ENCODE results near the gene TRIO.

DNA sequence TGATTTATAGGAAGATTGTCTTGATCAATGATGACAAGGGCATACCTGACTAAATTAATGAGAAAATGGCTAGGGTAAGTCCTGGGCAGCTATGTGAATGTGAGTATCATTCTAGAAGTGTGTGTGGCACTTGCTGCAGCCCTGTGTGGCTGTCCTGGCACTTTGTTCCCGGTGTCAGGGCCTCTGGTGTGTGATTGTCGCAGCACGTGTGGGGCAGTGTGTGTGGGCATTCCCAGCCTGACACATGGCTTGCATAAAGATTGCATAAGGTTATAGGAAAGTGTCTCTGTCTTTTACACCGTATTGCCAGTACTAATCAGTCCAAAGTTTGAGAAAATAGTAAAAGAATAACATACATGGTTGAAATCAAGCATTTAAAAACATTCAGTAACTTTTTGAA is 74.4 kb downstream of the TRIO start:
- no peak for TF ChIP-seq KDM1A (IDR thresholded peaks at IDR 0.05; ENCODE audit: borderline replicate concordance, low read length)
- no peak for TF ChIP-seq YY1 (IDR thresholded peaks at IDR 0.05; ENCODE audit: low read depth, low read length)
- no peak for TF ChIP-seq JUND (IDR thresholded peaks at IDR 0.05; ENCODE audit: low read length)
